IPS-NIHi11 (cell line): ENCODE data around the gene SYNPR.

Experiments
- DNase-seq: peaks from one replicate; pipeline ENCODE4 v3.0.0; 2012; ENCODE audit warnings: mixed read lengths, low spot score

Gene SYNPR

GRCh38 chr3:63384382-63384781 is 106.3 kb downstream of the SYNPR start:
- DNase-seq, result no peak

- DNase-seq, result no peak
Observed at GRCh38 chr3:63385629-63386028, 107.5 kb downstream of the SYNPR start.

GRCh38 chr3:63386568-63386967 is 108.5 kb downstream of the SYNPR start:
- DNase-seq, result peak; percentile 40

- DNase-seq, result no peak
Observed at GRCh38 chr3:63387568-63387967, 109.5 kb downstream of the SYNPR start.

GRCh38 chr3:63390710-63391230 is 112.7 kb downstream of the SYNPR start:
- no peak for DNase-seq

- no peak for DNase-seq
Observed at GRCh38 chr3:63395960-63396359, 117.9 kb downstream of the SYNPR start.

- DNase-seq, result no peak
Observed at GRCh38 chr3:63400246-63400860, 122.2 kb downstream of the SYNPR start.

GRCh38 chr3:63405882-63406281 is 127.8 kb downstream of the SYNPR start:
- no peak for DNase-seq

- DNase-seq, result peak; percentile 14
Observed at GRCh38 chr3:63413523-63413922, 135.4 kb downstream of the SYNPR start.

- no peak for DNase-seq
Observed at GRCh38 chr3:63414607-63415006, 136.5 kb downstream of the SYNPR start.

GRCh38 chr3:63429905-63430304 is 151.8 kb downstream of the SYNPR start:
- no peak for DNase-seq

- DNase-seq, result no peak
Observed at GRCh38 chr3:63430875-63431274, 152.8 kb downstream of the SYNPR start.

GRCh38 chr3:63437858-63438257 is 159.8 kb downstream of the SYNPR start:
- no peak for DNase-seq

GRCh38 chr3:63438826-63439371 is 160.8 kb downstream of the SYNPR start:
- DNase-seq, result no peak

- no peak for DNase-seq
Observed at GRCh38 chr3:63441262-63441661, 163.2 kb downstream of the SYNPR start.

- DNase-seq, result peak; percentile 13
Observed at GRCh38 chr3:63442918-63443317, 164.8 kb downstream of the SYNPR start.

- no peak for DNase-seq
Observed at GRCh38 chr3:63450023-63450422, 171.9 kb downstream of the SYNPR start.

- DNase-seq, result no peak
Observed at GRCh38 chr3:63450634-63451363, 172.7 kb downstream of the SYNPR start.

GRCh38 chr3:63456901-63457300 is 178.8 kb downstream of the SYNPR start:
- no peak for DNase-seq

- no peak for DNase-seq
Observed at GRCh38 chr3:63458405-63458804, 180.3 kb downstream of the SYNPR start.

GRCh38 chr3:63462732-63463131 is 184.6 kb downstream of the SYNPR start:
- peak; percentile 11 for DNase-seq

- DNase-seq, result no peak
Observed at GRCh38 chr3:63467392-63467791, 189.3 kb downstream of the SYNPR start.

GRCh38 chr3:63470745-63471144 is 192.6 kb downstream of the SYNPR start:
- no peak for DNase-seq
